Suprapubic skin (tissue), 4 donors: Measurements from ENCODE around the gene TMEM167B.

Experiments used
- EP300 ChIP-seq: sonication (generic); formaldehyde crosslinking; IDR thresholded peaks from one replicate; pipeline ENCODE4 v1.6.1; 2017; ENCODE audit warnings: antibody characterized with exemption
- POLR2A ChIP-seq, 2 donors: fragments of 450-650 bp; IDR thresholded peaks; one replicate each; pipeline ENCODE4 v1.6.1; 2017; ENCODE audit warnings: antibody characterized with exemption in 2 of 2, mild to moderate bottlenecking in 2 of 2, moderate library complexity in 2 of 2
- POLR2AphosphoS5 ChIP-seq, 3 donors: sonication (generic); formaldehyde crosslinking; IDR thresholded peaks; one replicate each; pipeline ENCODE4 v1.6.1; 2017; ENCODE audit warnings: antibody characterized with exemption in 3 of 3
- TF ChIP-seq, protein P1 (sequence below), 2 donors: fragments of 200-600 bp in 1 of 2; fragments of 450-650 bp in 1 of 2; sonication (generic) in 1 of 2; IDR thresholded peaks; one replicate each; pipeline ENCODE4 v1.5.1; 2016 to 2019; ENCODE audit warnings: antibody characterized with exemption in 2 of 2, mild to moderate bottlenecking in 1 of 2, moderate library complexity in 1 of 2

DNA sequence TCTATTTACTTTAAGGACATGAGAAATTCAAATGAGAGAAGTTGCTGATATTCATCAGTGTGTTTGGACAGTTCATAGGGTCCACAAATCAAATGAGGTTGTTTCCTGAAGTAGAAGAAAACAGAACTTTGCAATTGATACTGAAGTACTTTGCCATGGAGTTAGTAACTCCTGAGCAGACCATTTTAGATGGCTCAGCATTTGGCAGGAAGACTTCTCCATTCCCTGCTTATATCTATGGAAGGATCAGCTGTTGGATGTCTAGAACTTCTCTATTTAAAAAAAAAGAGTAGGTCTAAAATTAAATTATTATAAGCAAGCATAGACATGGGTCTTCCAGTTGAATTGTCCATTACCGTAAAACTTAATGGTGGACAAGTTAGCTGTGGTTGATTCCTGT lies 5.1 kb downstream of the TMEM167B start:
- TF ChIP-seq, protein P1, sequence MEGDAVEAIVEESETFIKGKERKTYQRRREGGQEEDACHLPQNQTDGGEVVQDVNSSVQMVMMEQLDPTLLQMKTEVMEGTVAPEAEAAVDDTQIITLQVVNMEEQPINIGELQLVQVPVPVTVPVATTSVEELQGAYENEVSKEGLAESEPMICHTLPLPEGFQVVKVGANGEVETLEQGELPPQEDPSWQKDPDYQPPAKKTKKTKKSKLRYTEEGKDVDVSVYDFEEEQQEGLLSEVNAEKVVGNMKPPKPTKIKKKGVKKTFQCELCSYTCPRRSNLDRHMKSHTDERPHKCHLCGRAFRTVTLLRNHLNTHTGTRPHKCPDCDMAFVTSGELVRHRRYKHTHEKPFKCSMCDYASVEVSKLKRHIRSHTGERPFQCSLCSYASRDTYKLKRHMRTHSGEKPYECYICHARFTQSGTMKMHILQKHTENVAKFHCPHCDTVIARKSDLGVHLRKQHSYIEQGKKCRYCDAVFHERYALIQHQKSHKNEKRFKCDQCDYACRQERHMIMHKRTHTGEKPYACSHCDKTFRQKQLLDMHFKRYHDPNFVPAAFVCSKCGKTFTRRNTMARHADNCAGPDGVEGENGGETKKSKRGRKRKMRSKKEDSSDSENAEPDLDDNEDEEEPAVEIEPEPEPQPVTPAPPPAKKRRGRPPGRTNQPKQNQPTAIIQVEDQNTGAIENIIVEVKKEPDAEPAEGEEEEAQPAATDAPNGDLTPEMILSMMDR (IDR thresholded peaks at IDR 0.05) = no peak
- TF ChIP-seq POLR2A (IDR thresholded peaks at IDR 0.05) (no peak), POLR2AphosphoS5 (IDR thresholded peaks at IDR 0.05) (no peak), EP300 (no peak)
